TTC549 (cell line): ENCODE data around the gene LGALS9.

ENCODE experiments used
- FAIRE-seq: peaks from 2 replicates; lab custom pipeline; 2012; peaks lifted over from hg19 to GRCh38; lab: Jason Lieb, UNC

The LGALS9 gene

GRCh38 chr17:27630607-27631410, at the start of gene LGALS9:
Gene LGALS9, plus strand, starts transcription at chr17:27631188. Its CDS starts 78 bp downstream, at chr17:27631266.
- FAIRE-seq, result no peak

GRCh38 chr17:27582696-27583095, 48.3 kb upstream of the LGALS9 start:
- no peak for FAIRE-seq

GRCh38 chr17:27585153-27585681, 45.8 kb upstream of the LGALS9 start:
- FAIRE-seq, result no peak

- FAIRE-seq, result no peak
These were observed 45.2 kb upstream of the LGALS9 start for GRCh38 chr17:27585792-27586191.

- no peak for FAIRE-seq
These were observed 44.7 kb upstream of the LGALS9 start for GRCh38 chr17:27586203-27586721.

GRCh38 chr17:27588354-27588753, 42.6 kb upstream of the LGALS9 start:
- FAIRE-seq, result no peak

GRCh38 chr17:27590864-27591263, 40.1 kb upstream of the LGALS9 start:
- FAIRE-seq, result no peak

- no peak for FAIRE-seq
These were observed 39.0 kb upstream of the LGALS9 start for GRCh38 chr17:27591986-27592385.

- FAIRE-seq, result no peak
These were observed 37.6 kb upstream of the LGALS9 start for GRCh38 chr17:27593232-27593856.

GRCh38 chr17:27593857-27594255, 37.1 kb upstream of the LGALS9 start:
- no peak for FAIRE-seq

GRCh38 chr17:27595208-27595607, 35.8 kb upstream of the LGALS9 start:
- FAIRE-seq, result no peak

GRCh38 chr17:27596096-27596495, 34.9 kb upstream of the LGALS9 start:
- no peak for FAIRE-seq

- FAIRE-seq, result no peak
These were observed 34.3 kb upstream of the LGALS9 start for GRCh38 chr17:27596566-27597187.

- FAIRE-seq, result no peak
These were observed 33.8 kb upstream of the LGALS9 start for GRCh38 chr17:27597188-27597580.

- no peak for FAIRE-seq
These were observed 33.1 kb upstream of the LGALS9 start for GRCh38 chr17:27597783-27598320.

- FAIRE-seq, result no peak
These were observed 32.5 kb upstream of the LGALS9 start for GRCh38 chr17:27598337-27599050.

GRCh38 chr17:27600471-27600870, 30.5 kb upstream of the LGALS9 start:
- FAIRE-seq, result no peak

- FAIRE-seq, result no peak
These were observed 29.7 kb upstream of the LGALS9 start for GRCh38 chr17:27601069-27601974.

GRCh38 chr17:27601975-27602302, 29.0 kb upstream of the LGALS9 start:
- no peak for FAIRE-seq

GRCh38 chr17:27602721-27603420, 28.1 kb upstream of the LGALS9 start:
- FAIRE-seq, result no peak
